Dendritic cell treated with granulocyte-macrophage colony-stimulating factor and Interleukin-4, amounts not matched to agents 40 ng/mL and 50 ng/mL, for 4 days (primary cell): Measurements from ENCODE around the gene PAN2.
"Not testable (repeated sequence)": the region's sequence is repeated elsewhere in the genome, so short reads cannot be mapped to it uniquely, and the experiment has no call there.

Experiments
- H3K27ac Mint-ChIP-seq: one replicate; pipeline ENCODE4 v1.8.0; 2022; ENCODE audit warnings: mild to moderate bottlenecking, mixed read lengths
- H3K27me3 Mint-ChIP-seq: one replicate; pipeline ENCODE4 v1.8.0; 2022; ENCODE audit warnings: mild to moderate bottlenecking, mixed read lengths
- H3K36me3 Mint-ChIP-seq: one replicate; pipeline ENCODE4 v1.8.0; 2022; ENCODE audit warnings: low read depth, mixed read lengths
- H3K4me1 Mint-ChIP-seq: one replicate; pipeline ENCODE4 v1.8.0; 2022; ENCODE audit warnings: low read depth, mixed read lengths
- H3K4me3 Mint-ChIP-seq: one replicate; pipeline ENCODE4 v1.8.0; 2022; ENCODE audit warnings: mild to moderate bottlenecking, moderate library complexity, mixed read lengths
- H3K9me3 Mint-ChIP-seq: one replicate; pipeline ENCODE4 v1.8.0; 2022; ENCODE audit warnings: mixed read lengths
- intact Hi-C: fragments of 100-400 bp; cut with micrococcal nuclease; formaldehyde crosslinking; loops from one replicate; pipeline ENCODE4 v1.15.0; 2022

Gene PAN2

GRCh38 chr12:56286044-56286830 is 47.6 kb downstream of the PAN2 start:
- intact Hi-C loops, result no loop called here
- Mint-ChIP-seq H3K27me3 (no peaks in the 10 kb centered on the region), H3K36me3 (peaks cover 87% of the 10 kb centered on the region), H3K9me3 (no peaks in the 10 kb centered on the region), H3K4me1 (peaks cover 3% of the 10 kb centered on the region), H3K27ac (no peak overlapping the region), H3K4me3 (no peak overlapping the region)

GRCh38 chr12:56284263-56284662 is 49.5 kb downstream of the PAN2 start:
- H3K27me3 Mint-ChIP-seq, intact Hi-C loops, H3K4me1 Mint-ChIP-seq, H3K27ac Mint-ChIP-seq, H3K9me3 Mint-ChIP-seq, H3K4me3 Mint-ChIP-seq: not testable (repeated sequence)
- H3K36me3 Mint-ChIP-seq, result peaks cover 88% of the 10 kb centered on the region

- intact Hi-C loops, result no loop called here
- Mint-ChIP-seq H3K27ac (no peak overlapping the region), H3K36me3 (peaks cover 96% of the 10 kb centered on the region), H3K4me1 (no peaks in the 10 kb centered on the region), H3K9me3 (no peaks in the 10 kb centered on the region), H3K27me3 (no peaks in the 10 kb centered on the region), H3K4me3 (no peak overlapping the region)
Measured at GRCh38 chr12:56282579-56282978, 51.2 kb downstream of the PAN2 start.

GRCh38 chr12:56282030-56282429 is 51.8 kb downstream of the PAN2 start:
- Mint-ChIP-seq H3K27me3 (no peaks in the 10 kb centered on the region), H3K27ac (no peak overlapping the region)

GRCh38 chr12:56280849-56281248 is 53.0 kb downstream of the PAN2 start:
- H3K4me3 Mint-ChIP-seq, result no peak overlapping the region

More at GRCh38 chr12:56282030-56282429, 51.8 kb downstream of the PAN2 start:
- H3K9me3 Mint-ChIP-seq, result no peaks in the 10 kb centered on the region
- intact Hi-C loops, result no loop called here
- no peak overlapping the region for H3K4me3 Mint-ChIP-seq
- peaks cover 99% of the 10 kb centered on the region for H3K36me3 Mint-ChIP-seq
- H3K4me1 Mint-ChIP-seq, result no peaks in the 10 kb centered on the region

GRCh38 chr12:56278905-56279304 is 54.9 kb downstream of the PAN2 start:
- Mint-ChIP-seq H3K9me3 (no peaks in the 10 kb centered on the region), H3K27ac (no peak overlapping the region), H3K36me3 (peaks cover 99% of the 10 kb centered on the region), H3K4me1 (no peaks in the 10 kb centered on the region), H3K4me3 (no peak overlapping the region), H3K27me3 (no peaks in the 10 kb centered on the region)
- intact Hi-C loops, result no loop called here

More at GRCh38 chr12:56280849-56281248, 53.0 kb downstream of the PAN2 start:
- Mint-ChIP-seq H3K36me3 (peaks cover 99% of the 10 kb centered on the region), H3K27me3 (no peaks in the 10 kb centered on the region), H3K27ac (no peak overlapping the region), H3K4me1 (no peaks in the 10 kb centered on the region), H3K9me3 (no peaks in the 10 kb centered on the region)
- intact Hi-C loops, result no loop called here

GRCh38 chr12:56274299-56274698 is 59.5 kb downstream of the PAN2 start:
- H3K4me3 Mint-ChIP-seq, result no peak overlapping the region
- no peaks in the 10 kb centered on the region for H3K9me3 Mint-ChIP-seq
- H3K27ac Mint-ChIP-seq, result no peak overlapping the region
- no peaks in the 10 kb centered on the region for H3K4me1 Mint-ChIP-seq
- intact Hi-C loops, result no loop called here
- no peaks in the 10 kb centered on the region for H3K27me3 Mint-ChIP-seq
- H3K36me3 Mint-ChIP-seq, result peaks cover 97% of the 10 kb centered on the region

- H3K4me3 Mint-ChIP-seq, H3K4me1 Mint-ChIP-seq, intact Hi-C loops, H3K27ac Mint-ChIP-seq, H3K9me3 Mint-ChIP-seq, H3K27me3 Mint-ChIP-seq: not testable (repeated sequence)
- peaks cover 81% of the 10 kb centered on the region for H3K36me3 Mint-ChIP-seq
Measured at GRCh38 chr12:56272468-56272867, 61.3 kb downstream of the PAN2 start.

- peaks cover 77% of the 10 kb centered on the region for H3K36me3 Mint-ChIP-seq
- intact Hi-C loops, result no loop called here
- H3K27me3 Mint-ChIP-seq, result no peaks in the 10 kb centered on the region
- peaks cover 19% of the 10 kb centered on the region for H3K4me1 Mint-ChIP-seq
- H3K4me3 Mint-ChIP-seq, result no peak overlapping the region
- H3K27ac Mint-ChIP-seq, result no peak overlapping the region
- H3K9me3 Mint-ChIP-seq, result no peaks in the 10 kb centered on the region
Measured at GRCh38 chr12:56271031-56271430, 62.8 kb downstream of the PAN2 start.

GRCh38 chr12:56267443-56268071 is 66.2 kb downstream of the PAN2 start:
- intact Hi-C loops, result loop anchor here (1.0 kb wide), 1 partner anchor 33 kb away; the partner anchor contains the start of gene CS
- peak overlapping the region; percentile 86 for H3K27ac Mint-ChIP-seq
- peaks cover 42% of the 10 kb centered on the region for H3K36me3 Mint-ChIP-seq
- H3K4me3 Mint-ChIP-seq, result peak overlapping the region; percentile 91
- H3K4me1 Mint-ChIP-seq, result peaks cover 19% of the 10 kb centered on the region
- H3K27me3 Mint-ChIP-seq, result no peaks in the 10 kb centered on the region
- no peaks in the 10 kb centered on the region for H3K9me3 Mint-ChIP-seq

- Mint-ChIP-seq H3K4me1 (peaks cover 19% of the 10 kb centered on the region), H3K27me3 (no peaks in the 10 kb centered on the region), H3K9me3 (no peaks in the 10 kb centered on the region), H3K4me3 (peak within 1 kb of the TSS; percentile 91), H3K27ac (peak within 1 kb of the TSS; percentile 86), H3K36me3 (peaks cover 36% of the 10 kb centered on the region)
- intact Hi-C loops, result loop anchor here (1.0 kb wide), 1 partner anchor 33 kb away; the partner anchor contains the start of gene CS
Measured at GRCh38 chr12:56266693-56267442, 66.9 kb downstream of the PAN2 start, which contains the start of gene COQ10A. Gene COQ10A, plus strand, starts transcription at chr12:56266942. Its CDS starts 177 bp downstream, at chr12:56267119.
